PC-3 (cell line): ENCODE measurements around the gene VASH1.

Experiments used
- CTCF ChIP-seq: fragments of 300-600 bp; sonication (generic); conservative IDR thresholded peaks from 2 replicates; pipeline ENCODE4 v1.5.1; 2017; ENCODE audit warnings: antibody characterized with exemption, low read depth, mild to moderate bottlenecking, low read length
- EZH2 ChIP-seq: fragments of 300-600 bp; sonication (generic); IDR thresholded peaks from one replicate; pipeline ENCODE4 v1.6.1; 2017; ENCODE audit warnings: antibody characterized with exemption, mild to moderate bottlenecking, low read length; ENCODE audit not compliant: unreplicated experiment

- TF ChIP-seq CTCF (no peak), EZH2 (no peak)
Measured at GRCh38 chr14:76827696-76828296, 66.5 kb downstream of the VASH1 start.
